Activated naive CD8-positive, alpha-beta T cell treated with anti-CD3 and anti-CD28 coated beads, Interleukin-2, amount 50 U/mL, for 16 hours (primary cell): ENCODE results near the gene TFR2.

Experiments used
- DNase-seq: peaks from one replicate; pipeline ENCODE4 v3.0.0-alpha.2; 2020; ENCODE audit warnings: low read depth, low spot score

TFR2 gene

GRCh38 chr7:100654908-100655831 lies 13.8 kb upstream of the TFR2 start:
- DNase-seq = no peak

DNA sequence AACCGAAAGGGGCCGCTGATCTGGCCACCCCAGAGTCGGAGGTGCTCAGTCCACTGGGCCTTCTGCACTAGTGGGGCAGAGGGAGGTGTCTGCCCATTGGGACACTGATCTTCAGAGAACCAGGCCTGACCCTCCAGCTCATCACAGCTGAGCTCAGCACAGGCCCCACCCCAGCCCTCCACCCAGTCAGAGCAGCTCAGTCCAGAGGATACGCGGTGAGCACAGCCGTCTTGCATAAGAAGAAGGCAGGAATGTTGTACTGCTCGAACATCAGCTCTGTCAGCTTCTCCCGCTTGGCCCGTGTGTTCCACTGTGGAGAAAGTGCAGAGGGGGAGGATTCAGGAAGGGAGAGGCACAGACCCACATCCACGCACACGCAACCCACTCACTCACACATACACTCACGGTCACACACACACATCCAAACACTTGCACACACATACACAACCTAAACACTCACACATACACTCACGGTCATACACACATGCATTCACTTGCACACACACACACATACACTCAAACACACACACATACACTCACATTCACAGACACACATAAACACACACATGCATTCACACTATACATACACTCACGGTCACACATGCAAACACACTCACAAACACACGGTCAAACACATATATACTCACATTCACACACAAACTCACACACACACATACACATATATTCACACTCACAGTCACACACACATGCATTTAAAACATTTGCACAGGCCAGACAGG lies 8.6 kb upstream of the TFR2 start:
- DNase-seq = no peak

GRCh38 chr7:100642534-100642907 lies 1.2 kb upstream of the TFR2 start:
- no peak for DNase-seq

DNA sequence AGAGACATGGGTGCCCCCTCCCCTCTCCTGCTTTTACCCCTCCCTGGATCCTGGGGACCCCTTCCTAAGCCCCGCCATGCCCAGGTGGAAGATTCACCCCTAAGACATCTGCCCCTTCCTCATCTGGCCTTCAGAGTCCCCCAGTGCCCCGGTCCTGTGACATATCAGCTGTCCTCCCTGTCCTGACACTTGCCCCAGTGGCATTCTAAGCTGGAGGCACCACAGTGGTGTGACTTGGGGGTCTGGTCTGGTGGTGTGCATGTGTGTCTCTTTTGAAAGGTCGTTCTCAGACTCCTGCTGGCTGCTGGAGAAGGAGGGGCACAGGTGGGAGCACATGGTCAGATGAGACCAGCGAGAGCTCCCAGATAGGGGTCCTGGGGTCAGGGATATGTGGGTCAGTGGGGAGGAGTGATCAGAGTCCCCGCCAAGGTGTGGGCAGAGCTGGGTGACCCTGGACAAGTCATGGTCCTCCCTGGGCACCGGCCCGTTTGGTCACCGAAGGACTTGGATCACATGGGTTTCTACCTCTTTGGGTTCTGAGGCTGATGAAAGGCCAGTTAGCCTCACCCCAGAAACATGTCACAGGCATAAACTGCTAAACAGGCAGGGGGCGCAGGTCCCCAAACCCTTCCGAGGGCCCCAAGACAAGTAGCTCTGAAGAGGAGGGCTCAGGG lies 645 bp upstream of the TFR2 start:
- no peak for DNase-seq

DNA sequence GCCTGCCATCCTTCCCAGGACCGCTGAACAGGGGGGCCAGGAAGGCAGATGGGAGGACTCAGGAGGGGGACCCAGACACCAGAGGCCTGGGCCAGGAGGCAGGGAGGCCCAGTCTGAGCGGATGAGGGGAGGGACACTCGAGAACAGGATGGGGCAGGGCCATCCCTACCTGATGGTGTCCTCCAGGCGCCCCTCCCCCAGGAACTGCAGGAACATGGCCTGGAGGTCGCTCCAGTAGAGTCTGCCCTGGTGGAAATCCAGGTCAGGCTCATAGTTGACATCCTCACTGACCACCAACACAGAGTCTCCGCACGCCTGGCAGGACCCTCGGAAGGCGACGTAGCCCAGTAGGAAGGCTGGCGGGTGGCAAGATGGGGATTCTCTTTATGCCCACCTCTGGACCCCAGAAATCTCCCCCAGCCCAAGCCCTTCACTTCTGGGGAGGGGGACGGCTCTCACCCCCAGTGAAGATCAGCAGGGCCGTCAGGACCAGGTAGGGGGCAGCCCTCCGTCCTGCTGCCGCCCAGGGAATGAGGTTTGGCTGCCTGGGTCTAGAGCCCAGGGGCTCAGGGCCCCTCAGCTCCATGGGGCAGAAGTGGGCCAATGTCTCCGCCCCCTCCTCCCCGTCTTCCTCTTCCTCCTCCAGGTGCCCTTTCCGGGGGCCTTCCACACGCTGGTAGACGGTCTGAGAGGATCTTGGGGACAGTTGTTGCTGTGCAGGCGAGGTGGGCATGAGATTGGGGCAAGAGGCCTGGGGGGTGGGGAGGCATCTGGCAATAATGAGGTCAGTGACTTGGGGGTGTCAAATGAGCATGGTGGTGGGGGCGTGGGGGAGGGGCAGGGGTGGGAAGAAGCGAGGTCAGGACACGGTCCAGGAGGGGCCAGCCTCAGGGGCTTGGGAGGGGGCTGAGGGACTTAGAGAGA lies 573 bp downstream of the TFR2 start:
- no peak for DNase-seq

GRCh38 chr7:100639995-100640516 lies 1.3 kb downstream of the TFR2 start:
- DNase-seq = no peak

- no peak for DNase-seq
Measured at GRCh38 chr7:100632951-100633717, 8.2 kb downstream of the TFR2 start.

- DNase-seq = no peak
Measured at GRCh38 chr7:100630066-100630465, 11.3 kb downstream of the TFR2 start.

GRCh38 chr7:100629117-100629716 lies 12.1 kb downstream of the TFR2 start:
- DNase-seq = no peak

DNA sequence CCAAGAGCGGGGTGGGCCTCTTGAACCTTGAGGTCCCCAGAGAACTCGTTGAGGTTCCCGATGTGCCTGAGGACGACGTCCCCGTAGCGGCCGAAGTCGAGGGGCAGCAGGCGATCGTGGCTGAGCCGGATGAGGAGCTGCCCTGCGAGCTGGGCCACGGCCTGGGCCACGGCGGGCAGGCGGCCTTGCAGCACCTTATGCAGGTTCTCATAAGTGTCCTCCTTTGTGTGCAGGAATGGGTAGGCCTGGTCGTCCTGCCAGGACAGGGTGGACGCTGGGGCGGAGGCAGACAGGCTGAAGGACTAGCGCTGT lies 14.2 kb downstream of the TFR2 start:
- no peak for DNase-seq

GRCh38 chr7:100626530-100627237 lies 14.7 kb downstream of the TFR2 start:
- DNase-seq = peak; percentile 77

DNA sequence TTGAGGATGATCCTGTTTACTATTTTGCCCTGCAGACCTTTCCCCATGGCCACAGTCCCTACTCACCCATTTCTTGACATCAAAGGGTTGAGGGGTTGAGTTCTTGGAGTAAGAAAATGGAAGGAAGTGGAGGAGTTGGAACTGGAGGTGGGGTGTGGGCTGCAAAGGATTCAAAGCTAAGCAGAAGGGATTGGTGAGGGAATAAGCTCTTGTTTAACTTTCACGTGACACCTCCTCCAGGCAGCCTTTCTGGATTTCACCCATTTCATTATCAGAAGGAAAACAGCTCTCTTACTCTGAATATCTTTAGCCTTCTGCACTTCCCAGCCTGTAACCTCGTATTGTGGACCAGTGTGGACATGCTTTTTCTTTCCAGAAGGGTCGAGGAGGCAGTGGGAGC lies 15.3 kb downstream of the TFR2 start:
- DNase-seq = no peak

GRCh38 chr7:100623951-100624824 lies 17.2 kb downstream of the TFR2 start:
- no peak for DNase-seq

GRCh38 chr7:100621554-100621953 lies 19.8 kb downstream of the TFR2 start:
- no peak for DNase-seq

DNA sequence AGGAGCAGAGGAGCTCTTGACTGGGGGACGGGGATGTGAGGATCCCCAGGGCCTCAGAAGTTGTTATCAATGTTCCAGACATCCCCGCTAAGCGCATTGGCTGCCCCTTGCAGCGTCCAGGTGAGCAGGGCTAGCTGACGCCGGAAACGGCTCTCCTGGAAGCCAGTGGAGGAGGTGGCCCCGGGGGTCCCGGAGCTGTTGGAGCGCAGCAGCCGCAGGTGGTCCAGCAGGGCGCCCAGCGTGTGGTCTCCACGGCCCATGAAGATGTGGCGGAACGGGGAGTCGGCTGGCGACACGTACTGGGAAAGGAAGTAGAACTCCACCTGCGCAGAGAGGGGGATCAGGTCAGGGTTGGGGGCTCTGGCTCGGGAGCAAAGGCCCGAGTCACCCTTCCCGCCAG lies 20.5 kb downstream of the TFR2 start:
- DNase-seq = no peak

DNA sequence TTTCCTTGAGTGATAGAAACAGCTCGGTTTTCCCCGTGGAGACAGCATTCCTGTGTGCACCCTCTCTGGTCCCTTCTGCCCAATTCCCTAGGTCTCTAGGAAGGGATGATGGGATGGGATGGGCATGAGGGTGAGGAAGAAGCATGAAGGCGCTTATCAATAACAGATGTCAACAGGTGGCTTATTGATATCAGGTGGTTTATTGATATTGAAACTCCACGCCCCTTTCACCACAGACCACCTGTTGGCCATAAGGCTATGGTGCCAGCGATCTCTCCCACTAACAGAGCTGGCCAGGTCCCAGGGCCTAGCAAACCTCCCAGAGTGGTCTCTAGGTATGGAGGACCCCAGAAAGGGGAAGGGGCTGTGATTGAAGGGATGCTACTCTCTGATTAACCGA lies 21.1 kb downstream of the TFR2 start:
- DNase-seq = no peak

GRCh38 chr7:100614308-100614861 lies 27.0 kb downstream of the TFR2 start:
- DNase-seq = no peak
